Loucy (cell line): ENCODE data around the gene TDRD3.

Experiments
- H2AFZ ChIP-seq: fragments of 200-600 bp; sonication (generic); 2 replicates; pipeline ENCODE4 v1.6.0; 2016; ENCODE audit warnings: antibody characterized with exemption, mild to moderate bottlenecking, low read length, moderate library complexity
- H3F3A ChIP-seq: fragments of 200-600 bp; 2 replicates; pipeline ENCODE4 v1.6.0; 2016; ENCODE audit warnings: antibody characterized with exemption, low read depth, mild to moderate bottlenecking
- H3K27me3 ChIP-seq: fragments of 200-600 bp; sonication (generic); 2 replicates; pipeline ENCODE4 v1.6.1; 2014; ENCODE audit warnings: low read length, mild to moderate bottlenecking; ENCODE audit not compliant: insufficient read depth, poor library complexity, severe bottlenecking
- H3K36me3 ChIP-seq: fragments of 200-600 bp; sonication (generic); 2 replicates; pipeline ENCODE4 v1.6.1; 2016; ENCODE audit warnings: low read length; ENCODE audit not compliant: insufficient read depth
- H3K4me1 ChIP-seq: fragments of 200-600 bp; sonication (generic); 2 replicates; pipeline ENCODE4 v1.5.1; 2014; ENCODE audit warnings: low read length, mild to moderate bottlenecking; ENCODE audit not compliant: insufficient read depth, poor library complexity, severe bottlenecking
- H3K4me2 ChIP-seq: fragments of 200-600 bp; sonication (generic); 2 replicates; pipeline ENCODE4 v1.6.0; 2014; ENCODE audit warnings: antibody characterized with exemption, low read length, low read depth, mild to moderate bottlenecking; ENCODE audit not compliant: poor library complexity, severe bottlenecking
- H3K4me3 ChIP-seq: fragments of 200-600 bp; sonication (generic); 2 replicates; pipeline ENCODE4 v1.5.1; 2014; ENCODE audit warnings: low read length, mild to moderate bottlenecking, mixed read lengths; ENCODE audit not compliant: poor library complexity, severe bottlenecking
- H3K79me2 ChIP-seq: fragments of 200-600 bp; sonication (generic); 2 replicates; pipeline ENCODE4 v1.6.1; 2014; ENCODE audit warnings: low read length; ENCODE audit not compliant: insufficient read depth
- H3K9ac ChIP-seq: fragments of 200-600 bp; sonication (generic); 2 replicates; pipeline ENCODE4 v1.6.0; 2014; ENCODE audit warnings: mild to moderate bottlenecking, low read depth, low read length, moderate library complexity; ENCODE audit not compliant: poor library complexity, severe bottlenecking
- H3K9me2 ChIP-seq: fragments of 200-600 bp; sonication (generic); replicated peaks from 2 replicates; pipeline ENCODE4 v1.6.1; 2016; ENCODE audit warnings: low read depth, low read length, mixed read lengths
- H3K9me3 ChIP-seq: fragments of 200-600 bp; sonication (generic); 2 replicates; pipeline ENCODE4 v1.6.1; 2014; ENCODE audit warnings: mild to moderate bottlenecking, antibody characterized with exemption, low read length, low read depth; ENCODE audit not compliant: insufficient read depth
- H4K20me1 ChIP-seq: fragments of 200-600 bp; sonication (generic); 2 replicates; pipeline ENCODE4 v1.6.0; 2014; ENCODE audit warnings: antibody characterized with exemption, low read length, mild to moderate bottlenecking; ENCODE audit not compliant: insufficient read depth, poor library complexity, severe bottlenecking
- CTCF ChIP-seq: fragments of 200-600 bp; sonication (generic); conservative IDR thresholded peaks from 2 replicates; pipeline ENCODE4 v1.5.1; 2014; ENCODE audit warnings: mild to moderate bottlenecking, antibody characterized with exemption, low read length
- EZH2phosphoT487 ChIP-seq: fragments of 200-600 bp; IDR thresholded peaks from 2 replicates; pipeline ENCODE4 v1.6.1; 2018; ENCODE audit warnings: antibody characterized with exemption, mild to moderate bottlenecking, moderate library complexity, borderline replicate concordance

TDRD3 gene

GRCh38 chr13:60511637-60512036, 114.6 kb downstream of the TDRD3 start:
- Histone ChIP-seq H3K4me1 (no peaks in the 10 kb centered on the region), H3K9ac (no peak overlapping the region), H4K20me1 (no peaks in the 10 kb centered on the region), H3K4me3 (no peak overlapping the region), H3K9me3 (no peaks in the 10 kb centered on the region; the same call in 1 of the 2 replicates), H2AFZ (no peak overlapping the region), H3K36me3 (peaks cover 25% of the 10 kb centered on the region; the same call in 1 of the 2 replicates), H3K4me2 (no peak overlapping the region), H3K79me2 (no peaks in the 10 kb centered on the region), H3K9me2 (no peaks in the 10 kb centered on the region), H3K27me3 (no peaks in the 10 kb centered on the region), H3F3A (no peaks in the 10 kb centered on the region)
- no peak for TF ChIP-seq CTCF
- no peak for TF ChIP-seq EZH2phosphoT487

- no peak overlapping the region for H2AFZ ChIP-seq
- H3K9ac ChIP-seq, result no peak overlapping the region
- no peak overlapping the region for H3K4me3 ChIP-seq
- no peaks in the 10 kb centered on the region for H3K9me2 ChIP-seq
- H3F3A ChIP-seq, result no peaks in the 10 kb centered on the region
- no peaks in the 10 kb centered on the region for H3K27me3 ChIP-seq
- peaks cover 23% of the 10 kb centered on the region; the same call in 1 of the 2 replicates for H3K36me3 ChIP-seq
- no peaks in the 10 kb centered on the region for H3K4me1 ChIP-seq
- no peaks in the 10 kb centered on the region for H3K79me2 ChIP-seq
- no peaks in the 10 kb centered on the region for H4K20me1 ChIP-seq
- H3K9me3 ChIP-seq, result no peaks in the 10 kb centered on the region; the same call in 1 of the 2 replicates
- no peak overlapping the region for H3K4me2 ChIP-seq
- TF ChIP-seq EZH2phosphoT487 (no peak), CTCF (no peak)
Measured at GRCh38 chr13:60514891-60515290, 117.9 kb downstream of the TDRD3 start.

- no peak overlapping the region for H3K4me3 ChIP-seq
- H3K9me2 ChIP-seq, result no peaks in the 10 kb centered on the region
- no peaks in the 10 kb centered on the region for H3F3A ChIP-seq
- H3K4me1 ChIP-seq, result no peaks in the 10 kb centered on the region
- no peak overlapping the region for H2AFZ ChIP-seq
- H3K4me2 ChIP-seq, result no peak overlapping the region
- no peaks in the 10 kb centered on the region for H4K20me1 ChIP-seq
- H3K27me3 ChIP-seq, result no peaks in the 10 kb centered on the region
- H3K9me3 ChIP-seq, result no peaks in the 10 kb centered on the region
- H3K36me3 ChIP-seq, result peaks cover 7% of the 10 kb centered on the region; the same call in 1 of the 2 replicates
- H3K9ac ChIP-seq, result no peak overlapping the region
- TF ChIP-seq CTCF (no peak), EZH2phosphoT487 (no peak)
- no peaks in the 10 kb centered on the region for H3K79me2 ChIP-seq
Measured at GRCh38 chr13:60519496-60519895, 122.5 kb downstream of the TDRD3 start.
